Smooth muscle cell of the brain vasculature (primary cell): ENCODE measurements around the gene LIG3.
"Not testable (repeated sequence)": the region's sequence is repeated elsewhere in the genome, so short reads cannot be mapped to it uniquely, and the experiment has no call there.

Experiments used
- DNase-seq: peaks from one replicate; pipeline ENCODE4 v3.0.0-alpha.2; 2012; ENCODE audit warnings: low read depth, low spot score

Gene LIG3

GRCh38 chr17:34980353-34980680 is at the start of gene LIG3:
Gene LIG3, plus strand, starts transcription at chr17:34980512. Its CDS starts 2,494 bp downstream, at chr17:34983006.
- peak; percentile 83 for DNase-seq

- not testable (repeated sequence) for DNase-seq
These were observed 29.5 kb upstream of the LIG3 start for GRCh38 chr17:34950780-34951179.

- DNase-seq = no peak
These were observed 21.9 kb upstream of the LIG3 start for GRCh38 chr17:34958438-34958837.

GRCh38 chr17:34961093-34961911 is 19.0 kb upstream of the LIG3 start, which contains the start of the genes CCT6B and ZNF830:
Gene CCT6B, minus strand, starts transcription at chr17:34961460. Its CDS starts 67 bp downstream, at chr17:34961393.
Gene ZNF830, plus strand, starts transcription at chr17:34961540. Its CDS starts 27 bp downstream, at chr17:34961567.
- peak; percentile 89 for DNase-seq

GRCh38 chr17:34974179-34974578 is 6.1 kb upstream of the LIG3 start:
- no peak for DNase-seq

- DNase-seq = no peak
These were observed 5.2 kb upstream of the LIG3 start for GRCh38 chr17:34974794-34975785.

- no peak for DNase-seq
These were observed 1.2 kb upstream of the LIG3 start for GRCh38 chr17:34979153-34979552.

- DNase-seq = no peak
These were observed 511 bp upstream of the LIG3 start for GRCh38 chr17:34979650-34980352.

GRCh38 chr17:34980681-34981537 is 597 bp downstream of the LIG3 start:
- peak; percentile 62 for DNase-seq

- no peak for DNase-seq
These were observed 1.4 kb downstream of the LIG3 start for GRCh38 chr17:34981538-34982241.

- no peak for DNase-seq
These were observed 6.9 kb downstream of the LIG3 start for GRCh38 chr17:34987232-34987631.

- DNase-seq = no peak
These were observed 8.3 kb downstream of the LIG3 start for GRCh38 chr17:34988644-34989043.

GRCh38 chr17:34989473-34989872 is 9.2 kb downstream of the LIG3 start:
- DNase-seq = no peak

- DNase-seq = no peak
These were observed 10.6 kb downstream of the LIG3 start for GRCh38 chr17:34990921-34991365.

- DNase-seq = no peak
These were observed 11.3 kb downstream of the LIG3 start for GRCh38 chr17:34991606-34992005.

- no peak for DNase-seq
These were observed 12.7 kb downstream of the LIG3 start for GRCh38 chr17:34993031-34993430.

- no peak for DNase-seq
These were observed 16.3 kb downstream of the LIG3 start for GRCh38 chr17:34996422-34997285.

GRCh38 chr17:34997355-34997862 is 17.1 kb downstream of the LIG3 start:
- DNase-seq = peak; percentile 20

GRCh38 chr17:34998205-34998604 is 17.9 kb downstream of the LIG3 start:
- DNase-seq = peak; percentile 29
